Smooth muscle cell of the coronary artery (primary cell): ENCODE measurements around the gene CUL1. TPM values are rescaled to one million over a fixed set of nuclear protein-coding genes. Genes with fewer than 3 reads are reported as not detected.

ENCODE experiments used
- total RNA-seq: library from RNA; depleted of rRNA; stranded (reverse); fragments of >200 nt; gene quantifications from 2 replicates; pipeline ENCODE4 v1.2.3, GENCODE V29; 2014; ENCODE audit warnings: low replicate concordance

The CUL1 gene
- 30.2 and 35.7 TPM in 2 replicates for total RNA-seq

DNA sequence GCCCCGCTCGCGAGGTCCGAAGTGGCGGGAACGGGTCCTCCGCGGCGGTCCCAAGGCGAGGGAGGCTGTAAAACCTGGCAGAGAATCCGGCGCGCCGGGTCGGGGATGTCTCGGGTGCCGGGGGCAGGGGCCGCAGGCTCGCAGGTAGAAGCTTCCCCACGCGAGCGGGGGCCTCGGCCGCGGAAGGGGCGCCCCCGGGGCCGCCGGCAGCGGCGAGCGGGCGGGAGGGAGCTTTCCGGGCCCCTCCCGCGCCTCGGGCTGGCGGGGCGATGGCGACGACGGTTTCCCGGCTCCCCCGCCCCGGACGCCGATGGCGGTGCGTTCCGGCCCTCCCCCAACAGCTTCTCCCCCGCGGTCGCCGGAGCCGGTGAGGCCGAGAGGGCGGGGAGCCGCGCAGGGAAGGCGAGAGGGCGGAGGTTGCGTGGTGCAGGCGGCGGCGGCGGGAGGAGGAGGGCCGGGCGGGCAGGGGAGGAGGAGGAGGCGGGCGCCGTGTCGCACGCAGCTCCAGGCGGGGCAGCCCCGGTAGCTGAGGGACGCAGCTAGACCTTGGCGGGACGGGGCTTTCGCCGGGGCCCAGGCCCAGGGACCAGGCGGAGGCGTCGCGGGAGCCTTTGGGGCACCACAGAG, at the start of gene CUL1:
Gene CUL1, plus strand, starts transcription at position 507 of the 627 bp plus-strand sequence. CDS start 31,220 bp downstream, outside the sequence.

Other genes with a start within 250 kb of the CUL1 start
- gene C7orf33, start 108.1 kb upstream of the CUL1 start, total RNA-seq: not detected in 2 replicates
- 2.1 and 5.0 TPM in 2 replicates for gene EZH2, start 185.4 kb downstream of the CUL1 start, total RNA-seq